ENCODE results near the gene C12orf42. TPM values are rescaled to one million over a fixed set of nuclear protein-coding genes. Genes with fewer than 3 reads are reported as not detected.

Gene C12orf42
- total and polyA plus RNA-seq, 2 donors (not counting 1 experiment from before 2014, with no cell fraction given) = 25.6 to 138 TPM

GRCh38 chr12:103401421-103401820, 94.3 kb downstream of the C12orf42 start:
- Histone ChIP-seq H3K36me3 (replicated peaks in 1 of 2; ENCODE audit: control extremely low read depth in 1 of 2, control insufficient read depth in 1 of 2, extremely low read depth in 1 of 2, insufficient read depth in 2 of 2, low read length in 1 of 2) (peaks cover 0 to 10% of the 10 kb centered on the region in 2 experiments), H3K9me3 (ENCODE audit: control extremely low read depth in 1 of 3, control insufficient read depth in 2 of 3, insufficient read depth in 1 of 3, low read length in 2 of 3) (no peaks in the 10 kb centered on the region), H4K20me1 (ENCODE audit: control insufficient read depth, insufficient read depth, low read length, poor library complexity, severe bottlenecking) (peaks cover 10% of the 10 kb centered on the region), H3K27ac (ENCODE audit: low read length in 2 of 2) (no peak overlapping the region), H3K4me3 (ENCODE audit: control extremely low read depth in 1 of 5, extremely low read depth in 1 of 5, insufficient read depth in 1 of 5, low read depth in 2 of 5, low read length in 4 of 5) (no peak overlapping the region), H3K27me3 (replicated peaks in 1 of 4; ENCODE audit: control extremely low read depth in 1 of 4, control insufficient read depth in 3 of 4, insufficient read depth in 4 of 4, low read length in 3 of 4) (no peaks in the 10 kb centered on the region), H2AFZ (ENCODE audit: insufficient read depth, low read depth, low read length, poor library complexity, severe bottlenecking) (no peak overlapping the region), H3K79me2 (ENCODE audit: control insufficient read depth, insufficient read depth, low read length) (peaks cover 3% of the 10 kb centered on the region), H3K9ac (ENCODE audit: low read length) (no peak overlapping the region), H3K4me2 (replicated peaks; ENCODE audit: low read depth, low read length, poor library complexity, severe bottlenecking) (no peak overlapping the region), H3K4me1 (ENCODE audit: control insufficient read depth in 2 of 2, insufficient read depth in 2 of 2, low read length in 2 of 2) (peaks cover 5 to 7% of the 10 kb centered on the region in 2 donors)
- peaks cover 19% of the 10 kb centered on the region for H3K4me1 Mint-ChIP-seq
- ATAC-seq (ENCODE audit: low read depth) (peak; percentile 28), DNase-seq (peak; percentile 18)
- no peak overlapping the region for H3K27ac Mint-ChIP-seq
- peaks cover 5% of the 10 kb centered on the region for H3K9me3 Mint-ChIP-seq (ENCODE audit: insufficient read depth)
- no peaks in the 10 kb centered on the region for H3K27me3 Mint-ChIP-seq
- TF ChIP-seq, protein P1, sequence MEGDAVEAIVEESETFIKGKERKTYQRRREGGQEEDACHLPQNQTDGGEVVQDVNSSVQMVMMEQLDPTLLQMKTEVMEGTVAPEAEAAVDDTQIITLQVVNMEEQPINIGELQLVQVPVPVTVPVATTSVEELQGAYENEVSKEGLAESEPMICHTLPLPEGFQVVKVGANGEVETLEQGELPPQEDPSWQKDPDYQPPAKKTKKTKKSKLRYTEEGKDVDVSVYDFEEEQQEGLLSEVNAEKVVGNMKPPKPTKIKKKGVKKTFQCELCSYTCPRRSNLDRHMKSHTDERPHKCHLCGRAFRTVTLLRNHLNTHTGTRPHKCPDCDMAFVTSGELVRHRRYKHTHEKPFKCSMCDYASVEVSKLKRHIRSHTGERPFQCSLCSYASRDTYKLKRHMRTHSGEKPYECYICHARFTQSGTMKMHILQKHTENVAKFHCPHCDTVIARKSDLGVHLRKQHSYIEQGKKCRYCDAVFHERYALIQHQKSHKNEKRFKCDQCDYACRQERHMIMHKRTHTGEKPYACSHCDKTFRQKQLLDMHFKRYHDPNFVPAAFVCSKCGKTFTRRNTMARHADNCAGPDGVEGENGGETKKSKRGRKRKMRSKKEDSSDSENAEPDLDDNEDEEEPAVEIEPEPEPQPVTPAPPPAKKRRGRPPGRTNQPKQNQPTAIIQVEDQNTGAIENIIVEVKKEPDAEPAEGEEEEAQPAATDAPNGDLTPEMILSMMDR (IDR thresholded peaks at IDR 0.05) = no peak
- no peak for TF ChIP-seq EZH2 (IDR thresholded peaks at IDR 0.05; ENCODE audit: borderline replicate concordance, insufficient read depth, low read depth, low read length, poor library complexity, severe bottlenecking)
- no peak overlapping the region for H3K4me3 Mint-ChIP-seq
- POLR2A ChIA-PET = no interaction called here
- intact Hi-C loops (cut with micrococcal nuclease) = loop anchor here (1.0 to 2.0 kb wide), 2 partner anchors 103 to 147 kb away; no protein-coding TSS in a partner anchor
- WGBS (ENCODE audit: insufficient coverage) = 100% methylated on average over 1 of the region's 3 CpGs
- CTCF ChIA-PET = interaction anchor here (1.0 to 5.8 kb wide), 7 partner anchors 12 to 453 kb away, joined by 3 to 30 read pairs (median 7); no protein-coding TSS in a partner anchor

DNA sequence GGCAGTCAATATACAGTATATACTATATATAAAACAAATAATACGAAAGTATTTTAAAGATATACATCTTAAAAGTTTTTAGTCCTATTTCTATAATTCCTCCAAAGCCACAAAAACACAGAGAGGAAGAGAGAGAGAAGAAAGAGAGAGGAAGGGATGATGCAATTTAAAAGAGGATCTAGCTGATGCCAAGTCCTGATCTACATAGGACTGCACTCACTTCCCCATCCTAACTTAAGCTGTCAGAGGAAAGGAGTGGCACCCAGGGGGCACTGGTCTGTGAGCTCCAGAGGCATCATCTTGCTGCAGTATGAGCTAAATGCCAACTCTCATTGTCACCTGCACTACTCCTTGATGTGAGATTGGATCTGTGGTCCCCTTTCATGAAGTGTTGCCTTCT, 95.8 kb downstream of the C12orf42 start:
- no CpG with 5 or more reads among the region's 1 CpG for WGBS (ENCODE audit: insufficient coverage)
- POLR2A ChIA-PET = no interaction called here
- Mint-ChIP-seq H3K9me3 (ENCODE audit: insufficient read depth) (peaks cover 6% of the 10 kb centered on the region), H3K4me3 (no peak overlapping the region), H3K27ac (no peak overlapping the region), H3K4me1 (peaks cover 19% of the 10 kb centered on the region), H3K27me3 (no peaks in the 10 kb centered on the region)
- ATAC-seq (ENCODE audit: low read depth) = no peak
- Histone ChIP-seq H3K79me2 (ENCODE audit: control insufficient read depth, insufficient read depth, low read length) (peaks cover 3% of the 10 kb centered on the region), H4K20me1 (ENCODE audit: control insufficient read depth, insufficient read depth, low read length, poor library complexity, severe bottlenecking) (peaks cover 12% of the 10 kb centered on the region), H3K27ac (ENCODE audit: low read length in 2 of 2) (no peak overlapping the region), H3K9me3 (ENCODE audit: control extremely low read depth in 1 of 3, control insufficient read depth in 2 of 3, insufficient read depth in 1 of 3, low read length in 2 of 3) (peaks cover 0 to 4% (median 0%) of the 10 kb centered on the region in 3 donors), H3K4me3 (ENCODE audit: control extremely low read depth in 1 of 5, extremely low read depth in 1 of 5, insufficient read depth in 1 of 5, low read depth in 2 of 5, low read length in 4 of 5) (no peak overlapping the region), H3K4me2 (replicated peaks; ENCODE audit: low read depth, low read length, poor library complexity, severe bottlenecking) (no peak overlapping the region), H3K9ac (ENCODE audit: low read length) (no peak overlapping the region), H3K4me1 (ENCODE audit: control insufficient read depth in 2 of 2, insufficient read depth in 2 of 2, low read length in 2 of 2) (peaks cover 5 to 7% of the 10 kb centered on the region in 2 donors), H2AFZ (ENCODE audit: insufficient read depth, low read depth, low read length, poor library complexity, severe bottlenecking) (no peak overlapping the region), H3K36me3 (replicated peaks in 1 of 2; ENCODE audit: control extremely low read depth in 1 of 2, control insufficient read depth in 1 of 2, extremely low read depth in 1 of 2, insufficient read depth in 2 of 2, low read length in 1 of 2) (peaks cover 0 to 8% of the 10 kb centered on the region in 2 experiments), H3K27me3 (replicated peaks in 1 of 4; ENCODE audit: control extremely low read depth in 1 of 4, control insufficient read depth in 3 of 4, insufficient read depth in 4 of 4, low read length in 3 of 4) (no peaks in the 10 kb centered on the region)
- no peak for TF ChIP-seq EZH2 (IDR thresholded peaks at IDR 0.05; ENCODE audit: borderline replicate concordance, insufficient read depth, low read depth, low read length, poor library complexity, severe bottlenecking)
- TF ChIP-seq, protein P1 (IDR thresholded peaks at IDR 0.05) = no peak
- DNase-seq = peak; percentile 40
- intact Hi-C loops (cut with micrococcal nuclease) = loop anchor here (2.0 kb wide), 1 partner anchor 105 kb away; no protein-coding TSS in a partner anchor
- CTCF ChIA-PET = interaction anchor here (1.0 to 5.8 kb wide), 5 partner anchors 13 to 451 kb away, joined by 3 to 30 read pairs (median 7); no protein-coding TSS in a partner anchor
